SK-N-SH (cell line): ENCODE results near the gene VPS18.

ENCODE experiments used
- JUND ChIP-seq: IDR thresholded peaks from 2 replicates; pipeline ENCODE4 v1.4.0; 2012
- TF ChIP-seq, protein P1 (sequence below): fragments of 200-600 bp; sonication (generic); IDR thresholded peaks from 2 replicates; pipeline ENCODE4 v1.6.1; 2017; ENCODE audit warnings: antibody characterized with exemption, mild to moderate bottlenecking, moderate library complexity

DNA sequence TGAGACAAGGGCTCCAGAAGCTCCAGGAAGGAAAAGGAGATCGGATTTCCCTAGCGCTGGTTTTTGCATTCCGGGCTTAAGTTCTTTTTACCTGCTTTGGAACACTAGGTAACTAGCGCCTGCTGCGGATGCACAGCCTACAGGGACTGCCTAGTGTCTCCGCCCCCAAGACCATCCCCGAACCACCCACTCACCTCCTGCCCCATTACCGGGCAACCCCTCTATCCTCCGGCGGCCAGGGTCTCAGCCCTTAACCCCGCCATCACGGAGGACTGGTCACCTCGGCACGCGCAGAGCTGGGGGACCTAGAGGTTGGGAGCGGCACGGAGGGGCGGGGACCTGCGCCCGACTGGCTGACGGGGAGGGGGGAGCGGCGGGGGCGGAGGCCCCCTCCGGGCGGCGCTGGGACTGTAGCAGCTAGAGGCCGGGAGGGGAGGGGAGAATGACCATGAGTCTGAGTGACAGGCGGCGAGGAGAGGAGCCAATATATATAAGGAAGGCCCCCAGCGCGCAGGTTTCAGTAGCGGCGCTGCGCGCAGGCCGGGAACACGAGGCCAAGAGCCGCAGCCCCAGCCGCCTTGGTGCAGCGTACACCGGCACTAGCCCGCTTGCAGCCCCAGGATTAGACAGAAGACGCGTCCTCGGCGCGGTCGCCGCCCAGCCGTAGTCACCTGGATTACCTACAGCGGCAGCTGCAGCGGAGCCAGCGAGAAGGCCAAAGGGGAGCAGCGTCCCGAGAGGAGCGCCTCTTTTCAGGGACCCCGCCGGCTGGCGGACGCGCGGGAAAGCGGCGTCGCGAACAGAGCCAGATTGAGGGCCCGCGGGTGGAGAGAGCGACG lies 34.8 kb downstream of the VPS18 start, which contains the start of gene DLL4:
- TF ChIP-seq, protein P1, sequence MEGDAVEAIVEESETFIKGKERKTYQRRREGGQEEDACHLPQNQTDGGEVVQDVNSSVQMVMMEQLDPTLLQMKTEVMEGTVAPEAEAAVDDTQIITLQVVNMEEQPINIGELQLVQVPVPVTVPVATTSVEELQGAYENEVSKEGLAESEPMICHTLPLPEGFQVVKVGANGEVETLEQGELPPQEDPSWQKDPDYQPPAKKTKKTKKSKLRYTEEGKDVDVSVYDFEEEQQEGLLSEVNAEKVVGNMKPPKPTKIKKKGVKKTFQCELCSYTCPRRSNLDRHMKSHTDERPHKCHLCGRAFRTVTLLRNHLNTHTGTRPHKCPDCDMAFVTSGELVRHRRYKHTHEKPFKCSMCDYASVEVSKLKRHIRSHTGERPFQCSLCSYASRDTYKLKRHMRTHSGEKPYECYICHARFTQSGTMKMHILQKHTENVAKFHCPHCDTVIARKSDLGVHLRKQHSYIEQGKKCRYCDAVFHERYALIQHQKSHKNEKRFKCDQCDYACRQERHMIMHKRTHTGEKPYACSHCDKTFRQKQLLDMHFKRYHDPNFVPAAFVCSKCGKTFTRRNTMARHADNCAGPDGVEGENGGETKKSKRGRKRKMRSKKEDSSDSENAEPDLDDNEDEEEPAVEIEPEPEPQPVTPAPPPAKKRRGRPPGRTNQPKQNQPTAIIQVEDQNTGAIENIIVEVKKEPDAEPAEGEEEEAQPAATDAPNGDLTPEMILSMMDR: no peak
- TF ChIP-seq JUND: no peak
